Vagina (tissue), 2 donors: ENCODE results near the gene WDR55.

Experiments used
- CTCF ChIP-seq, 3 experiments: fragments of 450-650 bp in 2 of 3; fragments of 200-600 bp in 1 of 3; sonication (generic) in 1 of 3; IDR thresholded peaks; one replicate each; pipeline ENCODE4 v1.5.1; 2017 to 2019; ENCODE audit warnings: antibody characterized with exemption in 3 of 3, mild to moderate bottlenecking in 2 of 3, moderate library complexity in 2 of 3
- POLR2A ChIP-seq, 2 donors: fragments of 450-650 bp; IDR thresholded peaks; one replicate each; pipeline ENCODE4 v1.6.1; 2017; ENCODE audit warnings: antibody characterized with exemption in 2 of 2, mild to moderate bottlenecking in 2 of 2, moderate library complexity in 2 of 2

GRCh38 chr5:140631831-140632365 lies 32.8 kb upstream of the WDR55 start:
- no peak for TF ChIP-seq POLR2A (IDR thresholded peaks at IDR 0.05)
- TF ChIP-seq CTCF (IDR thresholded peaks at IDR 0.05), result no peak
